Measurements from ENCODE around the gene UCN2.
"Not testable (repeated sequence)": the region's sequence is repeated elsewhere in the genome, so short reads cannot be mapped to it uniquely, and the experiment has no call there.

Gene UCN2

GRCh38 chr3:48561045-48561736 lies 2.4 kb downstream of the UCN2 start:
- DNase-seq (ENCODE audit: low read depth) = peak; percentile 75

GRCh38 chr3:48560648-48561018 lies 2.9 kb downstream of the UCN2 start:
- no peak for DNase-seq (ENCODE audit: low read depth)

- peak; percentile 46 for DNase-seq (ENCODE audit: low read depth)
Observed at GRCh38 chr3:48558493-48559134, 5.0 kb downstream of the UCN2 start.

GRCh38 chr3:48556796-48557626 lies 6.6 kb downstream of the UCN2 start, which contains the start of gene PFKFB4:
PFKFB4 (minus strand) TSS chr3:48556803; CDS start chr3:48556777, 26 bp downstream.
- DNase-seq (ENCODE audit: low read depth) = peak; percentile 99

- DNase-seq (ENCODE audit: low read depth) = no peak
Observed at GRCh38 chr3:48555949-48556795, 7.4 kb downstream of the UCN2 start.

GRCh38 chr3:48555231-48555948 lies 8.2 kb downstream of the UCN2 start:
- DNase-seq (ENCODE audit: low read depth) = peak; percentile 55

GRCh38 chr3:48553886-48554845 lies 9.4 kb downstream of the UCN2 start:
- DNase-seq (ENCODE audit: low read depth) = no peak

- DNase-seq (ENCODE audit: low read depth) = no peak
Observed at GRCh38 chr3:48553361-48553760, 10.2 kb downstream of the UCN2 start.

- DNase-seq (ENCODE audit: low read depth) = no peak
Observed at GRCh38 chr3:48552111-48552951, 11.2 kb downstream of the UCN2 start.

- not testable (repeated sequence) for DNase-seq (ENCODE audit: low read depth)
Observed at GRCh38 chr3:48551651-48552050, 11.9 kb downstream of the UCN2 start.

- DNase-seq (ENCODE audit: low read depth) = peak; percentile 68
Observed at GRCh38 chr3:48548729-48549705, 14.6 kb downstream of the UCN2 start.

- DNase-seq (ENCODE audit: low read depth) = no peak
Observed at GRCh38 chr3:48548126-48548525, 15.5 kb downstream of the UCN2 start.

GRCh38 chr3:48546203-48546829 lies 17.3 kb downstream of the UCN2 start:
- DNase-seq (ENCODE audit: low read depth) = no peak

- DNase-seq (ENCODE audit: low read depth) = no peak
Observed at GRCh38 chr3:48544141-48544540, 19.4 kb downstream of the UCN2 start.

- DNase-seq (ENCODE audit: low read depth) = no peak
Observed at GRCh38 chr3:48543271-48543866, 20.2 kb downstream of the UCN2 start.

- no peak for DNase-seq (ENCODE audit: low read depth)
Observed at GRCh38 chr3:48538451-48538850, 25.1 kb downstream of the UCN2 start.

- no peak for DNase-seq (ENCODE audit: low read depth)
Observed at GRCh38 chr3:48536785-48537184, 26.8 kb downstream of the UCN2 start.

Data from CMK (cell line).